Fibroblast of peridontal ligament (primary cell): ENCODE results near the gene CCDC68.
"Not testable (repeated sequence)": the region's sequence is repeated elsewhere in the genome, so short reads cannot be mapped to it uniquely, and the experiment has no call there.

Experiments used
- DNase-seq: peaks from one replicate; pipeline ENCODE4 v3.0.0-alpha.2; 2010; ENCODE audit errors: extremely low read depth

CCDC68 gene

GRCh38 chr18:54875063-54875462 is 84.2 kb downstream of the CCDC68 start:
- no peak for DNase-seq

GRCh38 chr18:54873884-54874255 is 85.4 kb downstream of the CCDC68 start:
- no peak for DNase-seq

- no peak for DNase-seq
Measured at GRCh38 chr18:54872681-54873080, 86.6 kb downstream of the CCDC68 start.

- DNase-seq, result no peak
Measured at GRCh38 chr18:54871231-54871630, 88.0 kb downstream of the CCDC68 start.

DNA sequence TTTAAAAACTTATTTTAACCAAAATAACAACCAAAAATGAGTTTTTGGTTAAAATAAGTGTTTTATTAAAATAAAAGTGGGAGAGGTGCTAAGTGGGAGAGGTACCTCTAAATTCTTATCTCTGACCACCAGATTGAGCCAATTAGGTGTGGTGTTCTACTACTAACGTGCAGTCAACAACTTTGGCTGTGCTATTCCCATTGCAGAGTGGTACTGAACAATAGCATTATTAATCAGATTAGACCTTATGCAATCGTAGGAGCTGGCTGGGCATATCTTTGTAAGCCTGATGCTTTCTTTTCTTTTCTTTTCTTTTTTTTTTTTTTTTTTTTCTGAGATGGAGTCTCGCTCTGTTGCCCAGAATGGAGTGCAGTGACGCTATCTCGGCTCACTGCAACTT is 92.1 kb downstream of the CCDC68 start:
- DNase-seq, result no peak

DNA sequence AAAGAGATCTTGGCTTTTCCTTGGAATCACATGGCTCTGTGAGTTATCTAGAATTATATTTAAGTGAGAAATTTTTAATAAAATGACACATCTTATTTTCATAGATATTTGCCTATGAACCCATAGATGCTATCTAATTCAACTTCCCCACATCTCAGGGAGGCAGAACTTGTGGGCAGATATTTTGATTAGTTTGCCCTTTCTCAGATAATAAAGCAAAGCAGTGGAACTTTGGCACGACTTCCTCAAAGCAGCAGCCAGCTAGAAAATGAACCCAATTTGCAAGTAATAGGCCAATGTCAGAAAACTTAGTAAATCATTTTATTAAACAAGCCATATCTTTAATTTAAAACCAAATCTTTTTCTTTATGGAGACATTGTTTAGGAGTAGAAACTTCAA is 98.3 kb downstream of the CCDC68 start:
- no peak for DNase-seq

DNA sequence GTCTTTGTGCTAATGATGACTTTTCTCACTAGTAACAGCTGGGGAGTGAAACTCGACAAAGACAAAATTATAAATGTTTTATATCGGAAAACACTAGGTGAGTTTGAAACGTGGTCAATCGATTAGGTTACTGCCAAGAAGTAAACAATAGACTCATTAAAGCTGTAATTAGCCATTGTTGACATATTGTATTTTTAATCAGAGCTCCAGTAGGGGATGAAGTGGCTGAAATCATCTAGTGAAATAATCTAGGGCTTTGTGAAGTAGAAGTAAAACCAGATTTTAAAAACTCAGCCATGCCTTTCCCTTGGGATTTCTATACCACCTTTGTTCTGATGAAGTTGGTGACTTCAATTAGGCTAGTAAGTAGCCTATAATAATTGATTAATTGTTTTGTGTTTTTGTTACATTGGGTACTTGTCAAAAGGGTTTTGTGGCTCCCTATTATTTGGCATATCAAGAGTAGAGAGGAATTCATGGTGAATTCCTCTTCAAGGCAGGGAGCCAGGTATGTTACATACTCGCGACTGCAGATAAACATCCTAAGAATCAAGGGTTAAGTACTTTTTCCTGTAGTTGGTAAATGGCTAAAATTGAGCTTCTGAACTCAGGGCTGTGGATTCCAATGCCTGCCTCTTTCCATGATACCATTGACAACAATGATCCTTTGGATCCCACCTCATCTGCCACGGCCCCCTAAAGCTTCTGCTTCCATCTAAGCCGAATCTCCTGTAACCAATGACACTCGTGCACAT is 99.4 kb downstream of the CCDC68 start:
- DNase-seq, result no peak

DNA sequence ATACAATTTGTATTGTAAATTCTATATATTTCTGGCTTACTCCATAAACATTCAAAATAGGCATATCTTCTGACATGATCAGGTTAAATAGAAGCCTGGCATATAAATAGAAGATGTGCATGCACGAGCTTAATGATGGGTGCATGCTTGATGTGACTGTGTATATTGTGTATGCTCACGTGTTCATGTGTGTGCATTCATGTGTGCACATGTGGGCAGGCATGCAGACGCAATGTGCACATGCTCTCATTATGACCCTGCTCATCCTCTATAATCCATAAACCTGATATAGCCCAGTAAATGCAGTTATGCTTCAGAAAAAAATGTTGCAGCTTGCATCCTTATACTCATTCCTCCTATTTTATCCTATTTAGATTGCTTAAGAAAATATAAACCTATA is 101.8 kb downstream of the CCDC68 start:
- no peak for DNase-seq

- no peak for DNase-seq
Measured at GRCh38 chr18:54856105-54856646, 103.1 kb downstream of the CCDC68 start.

GRCh38 chr18:54855050-54855449 is 104.2 kb downstream of the CCDC68 start:
- DNase-seq, result not testable (repeated sequence)

DNA sequence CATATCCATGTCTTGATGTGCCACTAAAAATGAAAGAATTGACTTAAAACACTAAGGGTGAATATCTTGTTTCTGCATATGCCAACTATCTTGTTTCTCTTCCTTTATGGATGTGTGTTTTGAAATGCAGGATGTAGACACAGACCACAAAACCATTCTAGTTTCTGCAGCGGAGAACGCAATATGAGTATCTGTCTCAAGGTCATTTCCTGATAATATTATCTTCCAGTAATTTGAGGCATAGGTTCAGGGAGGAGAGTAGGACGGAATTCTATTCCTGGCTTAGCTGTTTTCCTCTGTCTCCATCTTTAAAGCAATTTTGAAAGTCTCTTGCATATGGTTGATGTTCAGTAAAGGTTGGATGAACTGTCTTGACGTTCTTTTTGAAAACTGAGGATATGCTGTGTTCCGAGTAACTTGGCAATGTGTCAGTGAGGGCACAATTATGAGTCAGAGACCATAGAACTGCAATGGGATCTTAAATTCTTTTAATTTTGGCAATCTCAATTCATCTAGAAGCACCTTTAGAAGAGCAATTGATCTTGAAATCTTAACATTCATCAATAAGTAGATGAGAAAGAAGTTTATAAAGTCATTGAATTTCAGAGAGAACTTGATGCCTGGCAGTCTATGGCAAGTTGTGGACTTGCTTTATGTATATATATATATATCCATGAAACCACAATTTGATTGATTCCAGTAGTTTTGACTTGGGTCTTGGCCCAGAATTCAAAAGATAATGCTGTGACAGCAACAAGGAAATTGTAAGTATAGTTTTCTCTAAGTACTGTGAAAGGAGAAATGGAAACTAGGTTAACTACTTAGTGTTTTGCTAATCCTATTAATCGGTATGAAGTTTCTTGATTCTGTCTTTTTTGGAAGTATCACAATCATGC is 106.2 kb downstream of the CCDC68 start:
- DNase-seq, result peak; percentile 31
